PC-3 (cell line): ENCODE results near the gene CCL17. TPM values are rescaled to one million over a fixed set of nuclear protein-coding genes. Genes with fewer than 3 reads are reported as not detected.

Experiments
- ATAC-seq: fragments of 200-7000 bp; cut with Tn5 transposase; 2 replicates; pipeline ENCODE4 v1.9.1; 2020; ENCODE audit warnings: mild to moderate bottlenecking, moderate library complexity
- BruUV-seq: library from RNA; stranded (reverse); fragments of 400-500 nt; replicated peaks from 2 replicates; lab custom pipeline; 2021; lab: Mats Ljungman, UMichigan
- CTCF ChIA-PET: fragments of 300-600 bp; sonication (Branson Sonifier 250); formaldehyde crosslinking; loops from one replicate; lab custom pipeline; 2022; ENCODE audit warnings: antibody characterized with exemption; lab: Charles Lee
- POLR2A ChIA-PET: fragments of 300-600 bp; sonication (Branson Sonifier 250); formaldehyde crosslinking; loops from one replicate; lab custom pipeline; 2022; ENCODE audit warnings: antibody characterized with exemption; ENCODE audit not compliant: unreplicated experiment; lab: Charles Lee
- DNase-seq: peaks from one replicate; pipeline ENCODE4 v3.0.0-alpha.2; 2015
- H2AFZ ChIP-seq: fragments of 300-600 bp; sonication (generic); 2 replicates; pipeline ENCODE4 v1.6.0; 2016; ENCODE audit warnings: antibody characterized with exemption, low read length
- H3F3A ChIP-seq: fragments of 300-600 bp; sonication (generic); one replicate; pipeline ENCODE4 v1.6.0; 2017; ENCODE audit warnings: antibody characterized with exemption, low read length, control low read depth, mild to moderate bottlenecking; ENCODE audit not compliant: unreplicated experiment
- H3K27ac ChIP-seq: fragments of 300-600 bp; sonication (generic); 2 replicates; pipeline ENCODE4 v1.5.1; 2016; ENCODE audit warnings: mild to moderate bottlenecking, low read length
- H3K27me3 ChIP-seq: fragments of 300-600 bp; sonication (generic); 2 replicates; pipeline ENCODE4 v1.6.1; 2016; ENCODE audit warnings: low read length, mixed read lengths
- H3K36me3 ChIP-seq: fragments of 300-600 bp; sonication (generic); 2 replicates; pipeline ENCODE4 v1.6.1; 2016; ENCODE audit warnings: low read depth, mixed run types, low read length, mixed read lengths
- H3K4me1 ChIP-seq: fragments of 300-600 bp; sonication (generic); 2 replicates; pipeline ENCODE4 v1.5.1; 2016; ENCODE audit warnings: low read length; ENCODE audit not compliant: insufficient read depth
- H3K4me2 ChIP-seq: fragments of 300-600 bp; sonication (generic); 2 replicates; pipeline ENCODE4 v1.6.0; 2016; ENCODE audit warnings: low read length
- H3K4me3 ChIP-seq: fragments of 300-600 bp; sonication (generic); 2 replicates; pipeline ENCODE4 v1.5.1; 2016; ENCODE audit warnings: mild to moderate bottlenecking, low read length, mixed read lengths
- H3K79me2 ChIP-seq: fragments of 300-600 bp; sonication (generic); 2 replicates; pipeline ENCODE4 v1.6.1; 2017; ENCODE audit warnings: low read length, mixed read lengths
- H3K9ac ChIP-seq: fragments of 300-600 bp; sonication (generic); 2 replicates; pipeline ENCODE4 v1.6.0; 2016; ENCODE audit warnings: mild to moderate bottlenecking, low read length
- H3K9me2 ChIP-seq: fragments of 300-600 bp; sonication (generic); replicated peaks from 2 replicates; pipeline ENCODE4 v1.6.1; 2016; ENCODE audit warnings: mixed run types, low read length, mixed read lengths
- H3K9me3 ChIP-seq: fragments of 300-600 bp; sonication (generic); 2 replicates; pipeline ENCODE4 v1.6.1; 2016; ENCODE audit warnings: low read length, mixed read lengths
- H4K20me1 ChIP-seq: fragments of 300-600 bp; sonication (generic); 2 replicates; pipeline ENCODE4 v1.6.1; 2016; ENCODE audit warnings: low read length, mixed read lengths
- EZH2 ChIP-seq: fragments of 300-600 bp; sonication (generic); IDR thresholded peaks from one replicate; pipeline ENCODE4 v1.6.1; 2017; ENCODE audit warnings: antibody characterized with exemption, mild to moderate bottlenecking, low read length; ENCODE audit not compliant: unreplicated experiment
- EZH2phosphoT487 ChIP-seq: fragments of 300-600 bp; sonication (generic); IDR thresholded peaks from 2 replicates; pipeline ENCODE4 v1.6.1; 2018; ENCODE audit warnings: mild to moderate bottlenecking, antibody characterized with exemption, low read length, borderline replicate concordance
- intact Hi-C: fragments of 100-400 bp; cut with micrococcal nuclease; formaldehyde crosslinking; loops from 2 replicates; pipeline ENCODE4 v1.9.0; 2023
- total RNA-seq: library from RNA; depleted of rRNA; stranded (reverse); fragments of >200 nt; gene quantifications from 2 replicates; pipeline ENCODE4 v1.2.3, GENCODE V29; 2014
- TF ChIP-seq, protein P1 (sequence below): fragments of 300-600 bp; sonication (generic); conservative IDR thresholded peaks from 2 replicates; pipeline ENCODE4 v1.5.1; 2017; ENCODE audit warnings: antibody characterized with exemption, low read depth, mild to moderate bottlenecking, low read length

CCL17 gene
- total RNA-seq, 1 experiment from 2014 or later = not detected

DNA sequence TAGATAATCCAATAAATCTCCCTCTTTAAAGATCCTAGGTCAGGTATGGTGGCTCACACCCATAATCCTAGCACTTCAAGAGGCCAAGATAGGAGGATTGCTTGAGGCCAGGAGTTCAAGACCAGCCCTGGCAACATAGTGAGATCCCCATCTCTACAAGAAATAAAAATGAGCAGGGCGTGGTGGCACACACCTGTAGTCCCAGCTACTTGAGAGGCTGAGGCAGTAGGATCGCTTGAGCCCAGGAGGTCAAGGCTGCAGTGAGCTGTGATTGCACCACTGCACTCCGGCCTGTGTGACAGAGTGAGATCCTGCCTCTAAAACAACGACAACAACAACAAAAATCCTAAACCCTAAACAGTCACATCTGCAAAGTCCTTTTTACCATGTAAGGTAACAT, 48.0 kb upstream of the CCL17 start:
- no peaks in the 10 kb centered on the region for H3K9me3 ChIP-seq
- H3K9ac ChIP-seq = no peak overlapping the region
- no peak for ATAC-seq
- no peak overlapping the region for H3K27ac ChIP-seq
- no peak overlapping the region for H2AFZ ChIP-seq
- no peaks in the 10 kb centered on the region for H3K79me2 ChIP-seq
- H3F3A ChIP-seq = no peaks in the 10 kb centered on the region
- H3K9me2 ChIP-seq = no peaks in the 10 kb centered on the region
- TF ChIP-seq EZH2 (no peak), EZH2phosphoT487 (no peak)
- TF ChIP-seq, protein P1, sequence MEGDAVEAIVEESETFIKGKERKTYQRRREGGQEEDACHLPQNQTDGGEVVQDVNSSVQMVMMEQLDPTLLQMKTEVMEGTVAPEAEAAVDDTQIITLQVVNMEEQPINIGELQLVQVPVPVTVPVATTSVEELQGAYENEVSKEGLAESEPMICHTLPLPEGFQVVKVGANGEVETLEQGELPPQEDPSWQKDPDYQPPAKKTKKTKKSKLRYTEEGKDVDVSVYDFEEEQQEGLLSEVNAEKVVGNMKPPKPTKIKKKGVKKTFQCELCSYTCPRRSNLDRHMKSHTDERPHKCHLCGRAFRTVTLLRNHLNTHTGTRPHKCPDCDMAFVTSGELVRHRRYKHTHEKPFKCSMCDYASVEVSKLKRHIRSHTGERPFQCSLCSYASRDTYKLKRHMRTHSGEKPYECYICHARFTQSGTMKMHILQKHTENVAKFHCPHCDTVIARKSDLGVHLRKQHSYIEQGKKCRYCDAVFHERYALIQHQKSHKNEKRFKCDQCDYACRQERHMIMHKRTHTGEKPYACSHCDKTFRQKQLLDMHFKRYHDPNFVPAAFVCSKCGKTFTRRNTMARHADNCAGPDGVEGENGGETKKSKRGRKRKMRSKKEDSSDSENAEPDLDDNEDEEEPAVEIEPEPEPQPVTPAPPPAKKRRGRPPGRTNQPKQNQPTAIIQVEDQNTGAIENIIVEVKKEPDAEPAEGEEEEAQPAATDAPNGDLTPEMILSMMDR = no peak
- H3K27me3 ChIP-seq = no peaks in the 10 kb centered on the region
- no TSS peak for BruUV-seq
- CTCF ChIA-PET = no interaction called here
- intact Hi-C loops = no loop called here
- H3K4me2 ChIP-seq = no peak overlapping the region
- no peaks in the 10 kb centered on the region for H3K36me3 ChIP-seq
- no peak overlapping the region for H3K4me3 ChIP-seq
- 0 out of 2 replicates have a peak, but pooled peaks cover 5% of the 10 kb centered on the region for H3K4me1 ChIP-seq
- DNase-seq = no peak
- no peaks in the 10 kb centered on the region for H4K20me1 ChIP-seq
- POLR2A ChIA-PET = no interaction called here

DNA sequence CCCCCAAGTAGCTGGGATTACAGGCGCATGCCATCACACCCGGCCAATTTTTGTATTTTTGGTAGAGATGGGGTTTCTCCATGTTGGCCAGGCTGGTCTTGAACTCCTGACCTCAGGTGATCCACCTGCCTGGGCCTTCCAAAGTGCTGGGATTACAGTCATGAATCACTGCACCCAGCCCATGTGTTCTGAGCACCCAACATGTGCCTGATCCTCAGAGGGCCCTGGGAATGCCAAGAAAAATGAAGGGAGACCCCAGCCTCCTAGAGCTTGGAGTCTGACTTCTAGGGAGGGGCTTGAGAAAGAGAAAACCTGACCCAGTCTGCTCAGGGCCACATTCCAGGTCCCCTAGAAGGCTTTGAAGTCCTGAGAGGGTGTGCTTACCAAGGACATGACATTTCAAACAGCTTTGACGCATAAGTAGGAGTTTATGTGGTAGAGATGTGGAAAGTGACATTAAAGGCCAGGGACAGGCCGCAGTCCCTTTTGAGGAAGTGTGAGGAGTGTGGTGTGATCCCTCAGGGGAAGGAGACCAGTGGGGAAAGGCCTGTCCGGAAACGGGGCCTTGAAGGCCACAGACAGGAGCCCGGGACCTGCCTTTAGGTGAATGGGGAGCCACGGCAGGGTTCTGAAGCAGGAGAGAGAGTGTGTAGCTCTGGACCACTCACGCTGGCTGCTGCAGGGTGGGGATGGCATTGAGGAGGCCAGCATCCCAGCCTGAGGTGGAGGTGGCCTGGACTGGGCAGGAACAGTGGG, 47.1 kb upstream of the CCL17 start:
- Histone ChIP-seq H3K4me3 (no peak overlapping the region), H3K27me3 (no peaks in the 10 kb centered on the region), H3K4me1 (0 out of 2 replicates have a peak, but pooled peaks cover 5% of the 10 kb centered on the region), H3K9me2 (no peaks in the 10 kb centered on the region), H3K27ac (no peak overlapping the region), H3K4me2 (no peak overlapping the region), H2AFZ (no peak overlapping the region), H3K9ac (no peak overlapping the region), H3K79me2 (no peaks in the 10 kb centered on the region), H3F3A (no peaks in the 10 kb centered on the region), H4K20me1 (no peaks in the 10 kb centered on the region), H3K9me3 (no peaks in the 10 kb centered on the region), H3K36me3 (no peaks in the 10 kb centered on the region)
- CTCF ChIA-PET = no interaction called here
- no peak for ATAC-seq
- TF ChIP-seq EZH2 = no peak
- TF ChIP-seq, protein P1 = no peak
- TF ChIP-seq EZH2phosphoT487 = no peak
- DNase-seq = no peak
- POLR2A ChIA-PET = no interaction called here
- intact Hi-C loops = no loop called here
- no TSS peak for BruUV-seq

DNA sequence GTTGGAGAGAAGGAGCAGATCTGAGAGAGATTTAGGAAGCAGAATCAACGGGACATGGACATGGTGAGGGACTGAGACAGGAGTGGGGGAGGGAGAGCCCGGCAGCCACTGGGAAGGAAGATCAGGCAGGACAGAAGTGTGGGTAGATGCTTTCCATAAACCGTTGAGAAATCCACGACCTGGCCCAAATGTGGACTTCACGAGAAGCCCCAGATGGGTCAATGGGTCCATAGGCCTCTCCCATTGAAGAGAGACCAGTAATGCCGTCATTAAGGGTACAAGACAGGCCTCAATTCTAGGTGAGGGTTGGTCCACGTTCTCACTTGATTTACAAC, 46.5 kb upstream of the CCL17 start:
- POLR2A ChIA-PET = no interaction called here

More for the DNA sequence above, 46.5 kb upstream of the CCL17 start:
- Histone ChIP-seq H3K9me2 (no peaks in the 10 kb centered on the region), H3K79me2 (no peaks in the 10 kb centered on the region), H3K4me3 (no peak overlapping the region), H2AFZ (no peak overlapping the region), H4K20me1 (no peaks in the 10 kb centered on the region), H3K4me2 (no peak overlapping the region), H3K27ac (no peak overlapping the region), H3F3A (no peaks in the 10 kb centered on the region), H3K9me3 (no peaks in the 10 kb centered on the region), H3K4me1 (0 out of 2 replicates have a peak, but pooled peaks cover 5% of the 10 kb centered on the region), H3K9ac (no peak overlapping the region), H3K27me3 (no peaks in the 10 kb centered on the region), H3K36me3 (no peaks in the 10 kb centered on the region)
- CTCF ChIA-PET = no interaction called here
- no peak for DNase-seq
- intact Hi-C loops = no loop called here
- BruUV-seq = no TSS peak
- ATAC-seq = no peak
- no peak for TF ChIP-seq EZH2phosphoT487
- TF ChIP-seq, protein P1 = no peak
